Esophagus muscularis mucosa (tissue), 4 donors: ENCODE data around the gene FGFRL1. TPM values are rescaled to one million over a fixed set of nuclear protein-coding genes. Genes with fewer than 3 reads are reported as not detected.

Source experiments
- DNase-seq: peaks from one replicate; pipeline ENCODE4 v3.0.0-alpha.2; 2017; ENCODE audit errors: extremely low spot score
- H3K27ac ChIP-seq, 4 donors: fragments of 200-600 bp; sonication (generic); replicated peaks in 1 of 4; 1 replicate in 3 of 4; 2 replicates in 1 of 4; pipeline ENCODE4 v1.5.1; 2016 to 2019; ENCODE audit warnings: mild to moderate bottlenecking in 1 of 4
- H3K27me3 ChIP-seq, 4 donors: fragments of 200-600 bp; sonication (generic); one replicate each; pipeline versions ENCODE4 v1.5.1 to v1.6.0; 2016 to 2019
- H3K36me3 ChIP-seq, 4 donors: fragments of 200-600 bp; sonication (generic); one replicate each; pipeline ENCODE4 v1.5.1; 2016 to 2019
- H3K4me1 ChIP-seq, 4 donors: fragments of 200-600 bp; sonication (generic); one replicate each; pipeline ENCODE4 v1.5.1; 2016 to 2019
- H3K4me3 ChIP-seq, 4 donors: fragments of 200-600 bp; sonication (generic); 1 replicate in 2 of 4; 2 replicates in 2 of 4; pipeline ENCODE4 v1.5.1; 2016 to 2019; ENCODE audit warnings: mild to moderate bottlenecking in 4 of 4, moderate library complexity in 1 of 4
- H3K9me3 ChIP-seq, 4 donors: fragments of 200-600 bp; sonication (generic); 1 replicate in 3 of 4; 2 replicates in 1 of 4; pipeline ENCODE4 v1.5.1; 2016 to 2019
- EP300 ChIP-seq: sonication (generic); formaldehyde crosslinking; IDR thresholded peaks from one replicate; pipeline ENCODE4 v1.6.1; 2017; ENCODE audit warnings: antibody characterized with exemption
- POLR2A ChIP-seq: fragments of 450-650 bp; IDR thresholded peaks from one replicate; pipeline ENCODE4 v1.6.1; 2017; ENCODE audit warnings: antibody characterized with exemption, moderate library complexity, mild to moderate bottlenecking, low read depth
- POLR2AphosphoS5 ChIP-seq, 2 donors: sonication (generic); formaldehyde crosslinking; IDR thresholded peaks; one replicate each; pipeline ENCODE4 v1.6.1; 2017; ENCODE audit warnings: antibody characterized with exemption in 2 of 2
- WGBS: methylation state at CpG from one replicate; pipeline ENCODE4 v1.1.5; 2018; 5-methylcytosine and 5-hydroxymethylcytosine counted together
- intact Hi-C: fragments of 100-400 bp; cut with DNase I; formaldehyde crosslinking; loops from one replicate; pipeline ENCODE4 v1.15.1; 2023
- total RNA-seq, 4 donors: library from RNA; depleted of rRNA; stranded (reverse); fragments of >200 nt; gene quantifications; one replicate each; pipeline versions ENCODE4 v1.1.0 to v1.2.1, GENCODE V29; 2016
- TF ChIP-seq, protein P1 (sequence below), 3 experiments: fragments of 200-600 bp in 2 of 3; fragments of 450-650 bp in 1 of 3; sonication (generic) in 2 of 3; IDR thresholded peaks; one replicate each; pipeline ENCODE4 v1.5.1; 2017 to 2019; ENCODE audit warnings: antibody characterized with exemption in 3 of 3, mild to moderate bottlenecking in 2 of 3, moderate library complexity in 1 of 3

The FGFRL1 gene
- total RNA-seq, 4 donors from 2014 or later, result 22.0 to 54.2 (median 32.5) TPM

DNA sequence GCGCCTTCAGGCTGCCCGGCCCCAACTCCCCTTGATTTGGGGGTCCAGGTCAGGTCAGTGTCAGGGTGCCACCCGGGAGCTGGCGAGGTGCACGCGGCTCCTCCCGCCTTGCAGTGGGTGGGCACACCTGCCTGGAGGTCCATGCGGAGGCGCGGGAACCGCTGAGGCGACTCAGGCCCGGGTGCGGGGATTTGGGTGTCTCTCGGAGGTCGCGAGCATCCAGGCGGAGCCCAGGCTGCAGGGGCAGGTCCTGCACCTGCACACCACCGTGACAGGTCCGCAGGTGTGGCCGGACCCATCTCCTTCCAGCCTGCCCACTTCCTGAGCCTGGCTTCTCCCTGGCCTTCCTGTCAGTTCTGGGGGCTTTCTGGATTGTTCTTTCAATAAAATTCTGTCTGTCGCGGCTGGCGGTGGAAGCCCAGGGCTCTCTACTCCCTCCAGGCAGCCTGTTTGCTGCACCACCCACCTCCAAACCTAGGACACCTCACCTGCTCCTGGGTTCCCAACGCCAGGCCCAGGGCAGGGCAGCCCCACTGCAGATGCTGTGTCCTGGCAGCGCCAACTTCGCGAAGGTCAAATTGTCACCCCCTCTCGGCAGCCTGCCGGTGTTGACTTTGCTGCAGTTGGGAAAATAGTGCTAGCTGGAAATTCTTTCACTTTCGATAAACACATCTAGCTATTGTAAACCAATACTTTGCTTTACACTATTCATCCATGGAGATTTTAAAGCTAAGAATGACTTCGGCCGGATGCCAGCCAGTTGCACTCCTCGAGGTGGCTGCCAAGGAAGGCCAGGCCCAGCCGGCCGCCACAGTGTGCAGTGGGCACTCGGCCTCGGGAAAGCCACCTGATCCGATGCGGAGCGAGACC is 35.9 kb downstream of the FGFRL1 start:
- TF ChIP-seq EP300 (no peak), POLR2AphosphoS5 (IDR thresholded peaks at IDR 0.05) (no peak), POLR2A (no peak)
- TF ChIP-seq, protein P1, sequence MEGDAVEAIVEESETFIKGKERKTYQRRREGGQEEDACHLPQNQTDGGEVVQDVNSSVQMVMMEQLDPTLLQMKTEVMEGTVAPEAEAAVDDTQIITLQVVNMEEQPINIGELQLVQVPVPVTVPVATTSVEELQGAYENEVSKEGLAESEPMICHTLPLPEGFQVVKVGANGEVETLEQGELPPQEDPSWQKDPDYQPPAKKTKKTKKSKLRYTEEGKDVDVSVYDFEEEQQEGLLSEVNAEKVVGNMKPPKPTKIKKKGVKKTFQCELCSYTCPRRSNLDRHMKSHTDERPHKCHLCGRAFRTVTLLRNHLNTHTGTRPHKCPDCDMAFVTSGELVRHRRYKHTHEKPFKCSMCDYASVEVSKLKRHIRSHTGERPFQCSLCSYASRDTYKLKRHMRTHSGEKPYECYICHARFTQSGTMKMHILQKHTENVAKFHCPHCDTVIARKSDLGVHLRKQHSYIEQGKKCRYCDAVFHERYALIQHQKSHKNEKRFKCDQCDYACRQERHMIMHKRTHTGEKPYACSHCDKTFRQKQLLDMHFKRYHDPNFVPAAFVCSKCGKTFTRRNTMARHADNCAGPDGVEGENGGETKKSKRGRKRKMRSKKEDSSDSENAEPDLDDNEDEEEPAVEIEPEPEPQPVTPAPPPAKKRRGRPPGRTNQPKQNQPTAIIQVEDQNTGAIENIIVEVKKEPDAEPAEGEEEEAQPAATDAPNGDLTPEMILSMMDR (IDR thresholded peaks at IDR 0.05), result no peak
- Histone ChIP-seq H3K27me3 (peaks cover 0 to 83% (median 32%) of the 10 kb centered on the region in 4 donors), H3K27ac (peak overlapping the region in 3 of 4 donors; percentile 19 to 34 (median 33)), H3K4me1 (peaks cover 19 to 52% (median 39%) of the 10 kb centered on the region in 4 donors), H3K4me3 (peak overlapping the region; percentile 24 to 44 (median 31)), H3K9me3 (no peaks in the 10 kb centered on the region), H3K36me3 (no peaks in the 10 kb centered on the region)
- intact Hi-C loops, result loop anchor here (5.0 kb wide), 1 partner anchor 35 kb away; the partner anchor contains the start of gene FGFRL1
- DNase-seq, result no peak
- 49% methylated on average over 28 of the region's 41 CpGs for WGBS

DNA sequence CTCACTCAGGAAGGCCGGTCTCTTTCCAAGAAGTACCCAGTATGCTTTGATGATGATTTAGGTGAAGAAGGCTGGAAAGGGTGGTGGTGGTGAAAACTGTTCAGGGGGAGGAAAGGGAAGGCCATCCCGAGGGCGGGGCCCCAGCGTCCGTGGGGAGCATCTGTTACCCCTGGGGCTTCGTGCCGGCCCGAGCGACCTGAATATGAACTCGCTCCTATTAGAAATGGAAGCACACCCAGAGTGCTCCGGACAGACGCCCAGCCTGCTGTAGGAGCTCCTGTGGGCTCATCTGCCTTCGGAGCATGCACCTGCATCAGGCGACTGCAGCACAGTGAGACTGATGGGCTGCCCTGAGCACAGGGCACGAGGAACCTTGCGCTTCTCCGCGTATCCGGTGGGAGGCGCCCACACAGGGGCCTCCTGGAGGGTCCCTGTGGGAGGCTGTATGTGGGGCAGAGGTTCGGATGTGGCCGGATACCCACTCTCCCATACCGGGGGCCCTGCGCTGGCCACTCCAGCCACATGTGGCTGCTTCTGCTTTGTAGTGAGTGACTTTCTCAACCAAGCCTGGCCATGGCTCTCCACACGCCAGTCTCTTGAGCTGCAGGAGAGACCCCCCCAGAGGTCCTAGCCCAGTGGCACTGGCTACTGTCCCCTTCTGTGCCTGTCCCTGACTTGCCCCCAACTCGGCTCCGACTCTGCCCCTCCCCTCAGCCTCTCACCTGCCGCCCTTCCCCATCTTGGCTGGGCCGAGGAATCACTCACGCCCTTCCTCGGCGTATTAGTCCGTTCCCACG is 36.7 kb downstream of the FGFRL1 start:
- WGBS, result 76% methylated on average over 29 of the region's 34 CpGs
- no peak for DNase-seq
- Histone ChIP-seq H3K27ac (no peak overlapping the region), H3K36me3 (no peaks in the 10 kb centered on the region), H3K4me3 (peak overlapping the region in 2 of 4 donors; percentile 16 to 44), H3K4me1 (peaks cover 19 to 47% (median 38%) of the 10 kb centered on the region in 4 donors), H3K27me3 (peaks cover 0 to 85% (median 38%) of the 10 kb centered on the region in 4 donors), H3K9me3 (no peaks in the 10 kb centered on the region)
- no peak for TF ChIP-seq EP300
- no peak for TF ChIP-seq POLR2A
- TF ChIP-seq, protein P1 (IDR thresholded peaks at IDR 0.05), result no peak
- no peak for TF ChIP-seq POLR2AphosphoS5 (IDR thresholded peaks at IDR 0.05)
- intact Hi-C loops, result loop anchor here (5.0 kb wide), 1 partner anchor 36 kb away; the partner anchor contains the start of gene FGFRL1

DNA sequence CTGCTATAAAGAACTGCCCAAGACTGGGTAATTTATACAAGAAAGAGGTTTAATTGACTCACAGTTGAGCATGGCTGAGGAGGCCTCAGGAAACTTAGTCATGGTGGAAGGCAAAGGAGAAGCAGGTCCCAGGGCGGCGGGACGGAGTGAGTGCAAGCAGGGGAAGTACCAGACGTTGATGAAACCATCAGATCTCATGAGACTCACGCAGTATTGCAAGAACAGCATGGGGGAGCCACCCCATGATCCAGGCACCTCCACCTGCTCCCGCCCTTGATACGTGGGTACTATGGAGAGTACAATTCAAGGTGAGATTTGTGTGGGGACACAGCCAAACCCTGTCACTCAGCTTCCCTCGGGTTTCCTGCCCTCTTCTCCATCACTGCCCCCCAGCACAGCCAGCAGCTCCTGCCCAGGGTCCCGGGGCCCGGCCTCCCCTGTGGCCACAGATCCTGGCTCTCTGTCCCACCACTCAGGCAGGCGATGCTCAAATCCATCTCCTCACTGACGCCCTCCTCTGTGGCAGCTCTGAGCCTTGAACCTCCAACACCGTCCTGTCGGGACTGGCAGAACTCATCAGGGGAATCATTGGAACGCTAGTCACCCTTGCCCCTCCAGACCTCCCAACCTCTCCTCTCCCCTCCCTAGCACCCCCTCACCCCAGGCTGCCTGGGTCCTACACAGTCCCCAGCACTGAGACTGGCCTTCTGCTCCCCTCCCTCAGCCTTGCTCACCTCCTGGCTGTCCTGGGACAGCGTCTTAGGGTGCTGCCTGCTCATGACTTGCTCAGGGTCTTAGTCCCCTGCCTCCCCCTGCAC is 37.6 kb downstream of the FGFRL1 start:
- WGBS, result 81% methylated on average over 16 of the region's 16 CpGs
- H3K36me3 ChIP-seq, result no peaks in the 10 kb centered on the region
- peaks cover 0 to 85% (median 38%) of the 10 kb centered on the region in 4 donors for H3K27me3 ChIP-seq
- no peak overlapping the region for H3K4me3 ChIP-seq
- H3K27ac ChIP-seq, result no peak overlapping the region
- no peak for DNase-seq
- intact Hi-C loops, result loop anchor here (5.0 kb wide), 1 partner anchor 37 kb away; the partner anchor contains the start of gene FGFRL1
- H3K4me1 ChIP-seq, result peaks cover 11 to 43% (median 35%) of the 10 kb centered on the region in 4 donors
- TF ChIP-seq POLR2AphosphoS5 (IDR thresholded peaks at IDR 0.05), result no peak
- TF ChIP-seq POLR2A, result no peak
- TF ChIP-seq, protein P1 (IDR thresholded peaks at IDR 0.05), result no peak
- TF ChIP-seq EP300, result no peak
- no peaks in the 10 kb centered on the region for H3K9me3 ChIP-seq

- Histone ChIP-seq H3K27me3 (peaks cover 0 to 80% (median 32%) of the 10 kb centered on the region in 4 donors), H3K4me1 (peaks cover 7 to 38% (median 30%) of the 10 kb centered on the region in 4 donors), H3K27ac (no peak overlapping the region), H3K4me3 (no peak overlapping the region), H3K36me3 (no peaks in the 10 kb centered on the region), H3K9me3 (no peaks in the 10 kb centered on the region)
- 74% methylated on average over 13 of the region's 21 CpGs for WGBS
- TF ChIP-seq, protein P1 (IDR thresholded peaks at IDR 0.05), result no peak
- TF ChIP-seq EP300 (no peak), POLR2A (no peak), POLR2AphosphoS5 (IDR thresholded peaks at IDR 0.05) (no peak)
- intact Hi-C loops, result loop anchor here (5.0 kb wide), 1 partner anchor 37 kb away; the partner anchor contains the start of gene FGFRL1
- DNase-seq, result no peak
Observed at GRCh38 chr4:1049591-1049905, 38.1 kb downstream of the FGFRL1 start.
